K562 (cell line): ENCODE data around the gene PACS1. TPM values are rescaled to one million over a fixed set of nuclear protein-coding genes. Genes with fewer than 3 reads are reported as not detected.

Source experiments
- BCL6 ChIP-seq: fragments of 250-450 bp; sonication (Bioruptor Pico); IDR thresholded peaks from 2 replicates; pipeline ENCODE4 v1.4.0; 2020
- BMI1 ChIP-seq: fragments of 150-350 bp; IDR thresholded peaks from 2 replicates; pipeline ENCODE4 v1.6.1; 2014; ENCODE audit warnings: low read length
- BRF2 ChIP-seq: IDR thresholded peaks from 3 replicates; pipeline ENCODE4 v1.6.1; 2011; ENCODE audit warnings: borderline replicate concordance, mild to moderate bottlenecking; ENCODE audit not compliant: insufficient read length, insufficient read depth
- DDX20 ChIP-seq: fragments of 450-650 bp; IDR thresholded peaks from 2 replicates; pipeline ENCODE4 v1.6.1; 2016; ENCODE audit warnings: missing genetic modification characterization, low read depth, mild to moderate bottlenecking, missing compliant biosample characterization, moderate library complexity
- E2F8 ChIP-seq: fragments of 450-650 bp; IDR thresholded peaks from 2 replicates; pipeline ENCODE4 v1.7.1; 2018; ENCODE audit warnings: mild to moderate bottlenecking, low read depth; ENCODE audit not compliant: partially characterized antibody
- KDM4B ChIP-seq, 2 experiments: fragments of 450-650 bp in 1 of 2; sonication (generic) in 1 of 2; IDR thresholded peaks; 2 replicates each; pipeline ENCODE4 v1.6.1; 2016 to 2017; ENCODE audit warnings: borderline replicate concordance in 2 of 2, antibody characterized with exemption in 1 of 2, low read depth in 1 of 2, mild to moderate bottlenecking in 1 of 2
- MEF2D ChIP-seq: conservative IDR thresholded peaks from 2 replicates; pipeline ENCODE4 v1.6.1; 2016; ENCODE audit warnings: low read depth, missing genetic modification characterization, missing compliant biosample characterization
- NR2C1 ChIP-seq, 2 experiments: fragments of 450-650 bp; IDR thresholded peaks; 2 replicates each; pipeline ENCODE4 v1.6.1; 2017; ENCODE audit warnings: mild to moderate bottlenecking in 2 of 2, antibody characterized with exemption in 1 of 2, inconsistent platforms in 1 of 2, missing compliant biosample characterization in 1 of 2, missing genetic modification characterization in 1 of 2
- NR4A1 ChIP-seq, 2 experiments: fragments of 250-450 bp in 1 of 2; fragments of 450-650 bp in 1 of 2; sonication (Bioruptor Pico) in 1 of 2; IDR thresholded peaks; 2 replicates each; pipeline versions ENCODE4 v1.4.0 to v1.6.1; 2016 to 2020; ENCODE audit warnings: mild to moderate bottlenecking in 2 of 2, missing compliant biosample characterization in 1 of 2, missing genetic modification characterization in 1 of 2, moderate library complexity in 1 of 2
- PHF20 ChIP-seq: fragments of 450-650 bp; IDR thresholded peaks from 2 replicates; pipeline ENCODE4 v1.6.1; 2018; ENCODE audit not compliant: partially characterized antibody
- RHOXF2B ChIP-seq: fragments of 250-450 bp; sonication (Bioruptor Pico); conservative IDR thresholded peaks from 2 replicates; pipeline ENCODE4 v1.5.1; 2021
- SP2 ChIP-seq: IDR thresholded peaks from 2 replicates; pipeline ENCODE4 v1.6.1; 2011; ENCODE audit warnings: mild to moderate bottlenecking, low read depth, low read length, moderate library complexity; ENCODE audit not compliant: poor library complexity, severe bottlenecking; ENCODE audit errors: extremely low read depth
- TAF15 ChIP-seq: fragments of 200-400 bp; formaldehyde crosslinking; IDR thresholded peaks from 2 replicates; pipeline ENCODE4 v1.6.1; 2017; ENCODE audit warnings: mild to moderate bottlenecking, low read depth, low read length, moderate library complexity
- TBP ChIP-seq: optimal IDR thresholded peaks from 2 replicates; pipeline ENCODE3; 2011; ENCODE audit warnings: low read depth, low read length, improper control_type of control experiment
- TGIF2 ChIP-seq: sonication (generic); formaldehyde crosslinking; IDR thresholded peaks from 2 replicates; pipeline ENCODE4 v1.8.1; 2022; ENCODE audit warnings: mild to moderate bottlenecking, missing genetic modification reagents, moderate library complexity
- TSC22D4 ChIP-seq: fragments of 450-650 bp; IDR thresholded peaks from 2 replicates; pipeline ENCODE4 v1.6.1; 2016; ENCODE audit warnings: missing genetic modification characterization, missing biosample characterization, control low read depth
- ZNF165 ChIP-seq: fragments of 250-450 bp; sonication (Bioruptor Pico); IDR thresholded peaks from 2 replicates; pipeline ENCODE4 v1.4.0; 2020; ENCODE audit warnings: borderline replicate concordance
- ZNF253 ChIP-seq: fragments of 250-450 bp; sonication (Bioruptor Pico); conservative IDR thresholded peaks from 2 replicates; pipeline ENCODE4 v1.6.1; 2021; ENCODE audit warnings: mild to moderate bottlenecking
- ZNF282 ChIP-seq: sonication (generic); formaldehyde crosslinking; IDR thresholded peaks from 2 replicates; pipeline ENCODE4 v1.8.1; 2023; ENCODE audit warnings: missing genetic modification reagents
- ZNF384 ChIP-seq: IDR thresholded peaks from 2 replicates; pipeline ENCODE4 v1.6.1; 2012; ENCODE audit warnings: low read depth, low read length, improper control_type of control experiment
- ZNF507 ChIP-seq: conservative IDR thresholded peaks from 2 replicates; pipeline ENCODE4 v1.6.1; 2017; ENCODE audit warnings: missing genetic modification characterization, missing compliant biosample characterization
- ZNF551 ChIP-seq: fragments of 250-450 bp; sonication (Bioruptor Pico); IDR thresholded peaks from 2 replicates; pipeline ENCODE4 v1.5.0; 2021; ENCODE audit warnings: mild to moderate bottlenecking, moderate library complexity
- polyA plus RNA-seq, 8 experiments: library from polyadenylated mRNA; depleted of rRNA in 4 of 8; stranded (reverse) in 5 of 8; unstranded in 3 of 8; fragments of >200 nt; fragmentation: Nextera tagmentation in 2 of 8; fragmentation: Illumina TruSeq in 1 of 8; extraction: Ambion mirVana in 2 of 8; extraction: Trizol in 1 of 8; gene quantifications; 2 replicates each; pipeline versions ENCODE4 v1.2.1 to v1.2.3, GENCODE V29; 2011 to 2014; ENCODE audit warnings: inconsistent platforms in 1 of 8, missing spikeins in 1 of 8
- total RNA-seq, 7 experiments: library from RNA; depleted of rRNA in 6 of 7; stranded (reverse); fragments of >200 nt in 6 of 7; fragmentation: Illumina TruSeq in 2 of 7; extraction: Trizol in 2 of 7; gene quantifications; 2 replicates each; pipeline versions ENCODE4 v1.2.1 to v1.2.3, GENCODE V29; 2011 to 2021; ENCODE audit warnings: low replicate concordance in 1 of 7
- TF ChIP-seq, protein P1 (sequence below): sonication (generic); formaldehyde crosslinking; IDR thresholded peaks from 2 replicates; pipeline ENCODE4 v1.8.0; 2022; ENCODE audit warnings: mild to moderate bottlenecking, missing genetic modification reagents

The PACS1 gene
- total and polyA plus RNA-seq, 9 of the 15 experiments (the other 6 are each of a cell fraction or from before 2014, with no cell fraction given): 0.34 to 28.1 (median 8.5) TPM

DNA sequence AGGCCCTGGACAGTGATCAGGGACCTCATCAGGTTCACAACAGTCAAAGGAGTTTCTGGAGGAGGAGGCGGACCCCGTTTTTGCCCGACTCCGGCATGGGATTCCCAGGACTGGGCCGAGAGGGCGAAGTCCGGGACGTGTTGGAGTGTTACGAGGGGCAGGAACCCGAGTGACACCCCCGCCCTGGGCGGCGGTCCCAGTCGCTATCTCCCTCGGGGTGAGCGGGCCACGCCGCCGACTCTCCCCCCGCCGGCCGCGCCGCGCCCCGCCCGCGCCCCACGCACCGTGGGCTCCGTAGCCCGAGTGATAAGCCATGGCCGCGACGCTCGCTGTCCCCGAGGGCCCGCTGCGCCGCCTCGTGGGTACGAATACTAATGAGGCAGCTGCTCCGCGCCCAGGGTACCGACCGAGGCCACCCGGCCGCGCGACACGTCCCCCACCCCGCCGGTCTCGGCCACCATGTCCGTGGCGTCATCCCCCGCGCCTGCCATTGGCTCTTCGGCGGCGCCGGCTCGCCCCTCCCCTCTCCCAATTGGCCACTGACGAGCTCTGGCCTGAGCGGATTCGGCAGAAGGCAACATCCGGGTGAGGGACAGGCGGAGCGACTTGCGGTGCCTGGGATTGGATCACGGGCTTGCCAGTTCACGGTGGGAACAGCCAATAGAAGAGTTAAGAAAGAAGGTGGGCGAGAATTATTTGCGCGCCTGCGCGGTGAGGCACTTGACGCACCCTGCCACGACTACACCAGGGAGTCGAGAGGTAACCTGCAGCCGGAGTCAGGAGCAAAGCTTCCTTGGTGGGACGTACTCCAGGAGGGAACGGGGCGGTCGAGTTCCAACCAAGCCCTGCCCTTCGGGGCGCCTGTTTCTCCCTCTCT is 218.8 kb downstream of the PACS1 start, which contains the start of gene YIF1A (continued):
- TF ChIP-seq NR2C1 (IDR thresholded peaks at IDR 0.05) (no peak), NR2C1 (tag; IDR thresholded peaks at IDR 0.05) (no peak), TSC22D4 (no peak), E2F8 (no peak), DDX20 (tag) (no peak), PHF20 (peak; percentile 69), MEF2D (tag) (no peak), BRF2 (no peak), SP2 (peak; percentile 85), RHOXF2B (no peak), TGIF2 (no peak), TBP (peak; percentile 85), BCL6 (no peak), ZNF253 (CRISPR knock-in tag) (no peak), ZNF507 (tag) (no peak), ZNF282 (0 out of 2 replicates have a peak, but pooled peaks have one; percentile 49), NR4A1 (CRISPR knock-in tag; IDR thresholded peaks at IDR 0.05) (no peak; the same call in 1 of the 2 replicates), NR4A1 (tag; IDR thresholded peaks at IDR 0.05) (0 out of 2 replicates have a peak, but pooled peaks have one; percentile 64), BMI1 (no peak), ZNF165 (CRISPR knock-in tag) (no peak), ZNF384 (no peak), TAF15 (no peak), KDM4B (IDR thresholded peaks at IDR 0.05; ENCODE audit: borderline replicate concordance in 2 of 2, low read depth in 1 of 2) (peak in 1 of 2 experiments; percentile 26; a peak in 1 of 4 replicates), ZNF551 (CRISPR knock-in tag) (no peak)
- TF ChIP-seq, protein P1, sequence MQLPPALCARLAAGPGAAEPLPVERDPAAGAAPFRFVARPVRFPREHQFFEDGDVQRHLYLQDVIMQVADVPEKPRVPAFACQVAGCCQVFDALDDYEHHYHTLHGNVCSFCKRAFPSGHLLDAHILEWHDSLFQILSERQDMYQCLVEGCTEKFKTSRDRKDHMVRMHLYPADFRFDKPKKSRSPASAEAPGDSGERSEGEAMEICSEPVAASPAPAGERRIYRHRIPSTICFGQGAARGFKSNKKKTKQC (CRISPR knock-in tag): 0 out of 2 replicates have a peak, but pooled peaks have one; percentile 69
